Fibroblast of lung (primary cell): ENCODE data around the gene COL27A1.
A peak's percentile ranks its signal among the peaks of the same experiment; 100 is the strongest.

Experiments used
- CTCF ChIP-seq, 2 donors: IDR thresholded peaks in 1 of 2; conservative IDR thresholded peaks in 1 of 2; 1 replicate in 1 of 2; 2 replicates in 1 of 2; pipeline ENCODE4 v1.5.1; 2011 to 2012; ENCODE audit warnings: low read length in 2 of 2, control low read depth in 1 of 2, inconsistent platforms in 1 of 2, low read depth in 1 of 2, mild to moderate bottlenecking in 1 of 2
- EZH2 ChIP-seq: IDR thresholded peaks from 2 replicates; pipeline ENCODE4 v1.5.1; 2012; ENCODE audit warnings: low read length, control low read depth, mild to moderate bottlenecking; ENCODE audit errors: missing control alignments

- TF ChIP-seq CTCF (conservative IDR thresholded peaks at IDR 0.05 in 1 of 2, IDR thresholded peaks at IDR 0.05 in 1 of 2; ENCODE audit: low read depth in 1 of 2, low read length in 2 of 2) (peak; percentile 33 to 57), EZH2 (no peak)
These were observed 116.5 kb downstream of the COL27A1 start for GRCh38 chr9:114271556-114272510.
